Panc1 (cell line): ENCODE results near the gene ZNF354B. TPM values are rescaled to one million over a fixed set of nuclear protein-coding genes. Genes with fewer than 3 reads are reported as not detected.
A peak's percentile ranks its signal among the peaks of the same experiment; 100 is the strongest.

ENCODE experiments used
- ATAC-seq: fragments of 200-7000 bp; cut with Tn5 transposase; 2 replicates; pipeline ENCODE4 v1.9.1; 2020; ENCODE audit warnings: mild to moderate bottlenecking, moderate library complexity
- BruUV-seq: library from RNA; stranded (reverse); fragments of 400-500 nt; replicated peaks from 2 replicates; lab custom pipeline; 2021; lab: Mats Ljungman, UMichigan
- CTCF ChIA-PET: fragments of 300-600 bp; sonication (Branson Sonifier 250); formaldehyde crosslinking; loops from one replicate; lab custom pipeline; 2022; ENCODE audit warnings: antibody characterized with exemption; lab: Charles Lee
- POLR2A ChIA-PET: fragments of 300-600 bp; sonication (Branson Sonifier 250); formaldehyde crosslinking; loops from one replicate; lab custom pipeline; 2022; ENCODE audit warnings: antibody characterized with exemption; lab: Charles Lee
- DNase-seq: peaks from one replicate; pipeline ENCODE4 v3.0.0-alpha.2; 2010; ENCODE audit warnings: low read depth, low spot score
- H3K27ac ChIP-seq: 2 replicates; pipeline ENCODE4 v1.5.1; 2011; ENCODE audit warnings: mild to moderate bottlenecking, low read length, inconsistent platforms
- H3K27me3 ChIP-seq: fragments of 200-500 bp; sonication (Bioruptor generic); 2 replicates; pipeline ENCODE4 v1.6.0; 2014; ENCODE audit warnings: low read length, inconsistent platforms; ENCODE audit not compliant: control insufficient read depth, insufficient read depth
- H3K36me3 ChIP-seq: fragments of 200-500 bp; sonication (Bioruptor generic); 2 replicates; pipeline ENCODE4 v1.5.1; 2014; ENCODE audit warnings: inconsistent platforms, mild to moderate bottlenecking, low read length, moderate library complexity; ENCODE audit not compliant: control insufficient read depth, insufficient read depth
- H3K4me1 ChIP-seq: 2 replicates; pipeline ENCODE4 v1.5.1; 2011; ENCODE audit warnings: inconsistent platforms, mild to moderate bottlenecking, low read length, moderate library complexity; ENCODE audit not compliant: control insufficient read depth, insufficient read depth
- H3K4me3 ChIP-seq, 2 experiments: 2 replicates each; pipeline ENCODE4 v1.5.1; 2011 to 2012; ENCODE audit warnings: low read depth in 2 of 2, low read length in 2 of 2, mild to moderate bottlenecking in 2 of 2, inconsistent platforms in 1 of 2, moderate library complexity in 1 of 2
- H3K9me3 ChIP-seq: fragments of 200-500 bp; sonication (Bioruptor generic); 2 replicates; pipeline ENCODE4 v1.5.1; 2014; ENCODE audit warnings: low read depth, mild to moderate bottlenecking, inconsistent platforms, low read length, moderate library complexity; ENCODE audit not compliant: control insufficient read depth, insufficient read depth
- POLR2AphosphoS5 ChIP-seq: IDR thresholded peaks from 2 replicates; pipeline ENCODE4 v1.6.1; 2012; ENCODE audit warnings: mild to moderate bottlenecking, low read depth, low read length, moderate library complexity
- REST ChIP-seq, 2 experiments: IDR thresholded peaks; 2 replicates each; pipeline ENCODE4 v1.6.1; 2011 to 2012; ENCODE audit warnings: low read depth in 2 of 2, control low read depth in 1 of 2, low read length in 1 of 2, mild to moderate bottlenecking in 1 of 2, moderate library complexity in 1 of 2; ENCODE audit not compliant: insufficient read depth in 1 of 2
- SIN3A ChIP-seq: IDR thresholded peaks from 2 replicates; pipeline ENCODE4 v1.6.1; 2012; ENCODE audit warnings: low read depth, mild to moderate bottlenecking, low read length, moderate library complexity, borderline replicate concordance; ENCODE audit not compliant: insufficient read depth
- TCF7L2 ChIP-seq: IDR thresholded peaks from 2 replicates; pipeline ENCODE4 v1.6.1; 2011; ENCODE audit warnings: mild to moderate bottlenecking, low read depth, low read length, inconsistent platforms
- in situ Hi-C: cut with HindIII; loops from 2 replicates; pipeline ENCODE4 v1.10.0; 2016; ENCODE audit warnings: low sequenced_read_pairs, low pct_unique_long_range_greater_than_20kb
- intact Hi-C: fragments of 100-400 bp; cut with micrococcal nuclease; formaldehyde crosslinking; loops from one replicate; pipeline ENCODE4 v1.10.0; 2022; ENCODE audit not compliant: unreplicated experiment
- total RNA-seq: library from RNA; stranded (reverse); gene quantifications from one replicate; pipeline ENCODE4 v1.2.1, GENCODE V29; 2021; ENCODE audit not compliant: unreplicated experiment
- TF ChIP-seq, protein P1 (sequence below): fragments of 450-650 bp; IDR thresholded peaks from 2 replicates; pipeline ENCODE4 v1.5.1; 2017; ENCODE audit warnings: mild to moderate bottlenecking

The ZNF354B gene
- total RNA-seq, 1 experiment from 2014 or later, result 33.0 TPM

GRCh38 chr5:178895615-178896571 is 36.1 kb downstream of the ZNF354B start, which contains the start of gene ZFP2:
ZFP2 (plus strand) TSS chr5:178895913; CDS start chr5:178931314, 35,401 bp downstream.
- no peak for DNase-seq
- Histone ChIP-seq H3K4me3 (peak within 1 kb of the TSS; percentile 71 to 81), H3K36me3 (no peaks in the 10 kb centered on the region), H3K27me3 (no peaks in the 10 kb centered on the region), H3K9me3 (0 out of 2 replicates have a peak, but pooled peaks cover 1% of the 10 kb centered on the region), H3K4me1 (peaks cover 4% of the 10 kb centered on the region; the same call in 1 of the 2 replicates), H3K27ac (peak within 1 kb of the TSS; percentile 51)
- intact Hi-C loops, result no loop called here
- BruUV-seq, result no TSS peak
- in situ Hi-C loops, result no loop called here
- ChIA-PET POLR2A (no interaction called here), CTCF (interaction anchor here (0.7 kb wide), 1 partner anchor 864 kb away, joined by 5 read pairs; no protein-coding TSS in a partner anchor)
- TF ChIP-seq REST (IDR thresholded peaks at IDR 0.05; ENCODE audit: insufficient read depth in 1 of 2, low read depth in 2 of 2, low read length in 1 of 2), result no peak
- TF ChIP-seq POLR2AphosphoS5, result peak; percentile 69
- TF ChIP-seq SIN3A, result peak; percentile 10; the same call in 1 of the 2 replicates
- no peak for TF ChIP-seq TCF7L2
- peak; percentile 99 for ATAC-seq

- H3K27me3 ChIP-seq, result no peaks in the 10 kb centered on the region
- CTCF ChIA-PET, result interaction anchor here (0.7 kb wide), 1 partner anchor 124 kb away, joined by 5 read pairs; no protein-coding TSS in a partner anchor
- BruUV-seq, result no TSS peak
- in situ Hi-C loops, result no loop called here
- peaks cover 26% of the 10 kb centered on the region for H3K9me3 ChIP-seq
- ATAC-seq, result no peak
- intact Hi-C loops, result no loop called here
- H3K4me1 ChIP-seq, result peaks cover 4% of the 10 kb centered on the region; the same call in 1 of the 2 replicates
- DNase-seq, result no peak
- no peaks in the 10 kb centered on the region for H3K36me3 ChIP-seq
- no peak overlapping the region for H3K27ac ChIP-seq
- TF ChIP-seq POLR2AphosphoS5 (no peak), TCF7L2 (no peak), REST (IDR thresholded peaks at IDR 0.05; ENCODE audit: insufficient read depth in 1 of 2, low read depth in 2 of 2, low read length in 1 of 2) (no peak), SIN3A (no peak)
- TF ChIP-seq, protein P1, sequence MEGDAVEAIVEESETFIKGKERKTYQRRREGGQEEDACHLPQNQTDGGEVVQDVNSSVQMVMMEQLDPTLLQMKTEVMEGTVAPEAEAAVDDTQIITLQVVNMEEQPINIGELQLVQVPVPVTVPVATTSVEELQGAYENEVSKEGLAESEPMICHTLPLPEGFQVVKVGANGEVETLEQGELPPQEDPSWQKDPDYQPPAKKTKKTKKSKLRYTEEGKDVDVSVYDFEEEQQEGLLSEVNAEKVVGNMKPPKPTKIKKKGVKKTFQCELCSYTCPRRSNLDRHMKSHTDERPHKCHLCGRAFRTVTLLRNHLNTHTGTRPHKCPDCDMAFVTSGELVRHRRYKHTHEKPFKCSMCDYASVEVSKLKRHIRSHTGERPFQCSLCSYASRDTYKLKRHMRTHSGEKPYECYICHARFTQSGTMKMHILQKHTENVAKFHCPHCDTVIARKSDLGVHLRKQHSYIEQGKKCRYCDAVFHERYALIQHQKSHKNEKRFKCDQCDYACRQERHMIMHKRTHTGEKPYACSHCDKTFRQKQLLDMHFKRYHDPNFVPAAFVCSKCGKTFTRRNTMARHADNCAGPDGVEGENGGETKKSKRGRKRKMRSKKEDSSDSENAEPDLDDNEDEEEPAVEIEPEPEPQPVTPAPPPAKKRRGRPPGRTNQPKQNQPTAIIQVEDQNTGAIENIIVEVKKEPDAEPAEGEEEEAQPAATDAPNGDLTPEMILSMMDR, result peak; percentile 24; the same call in 1 of the 2 replicates
- no peak overlapping the region for H3K4me3 ChIP-seq
- POLR2A ChIA-PET, result no interaction called here
Observed at GRCh38 chr5:178899289-178899688, 39.5 kb downstream of the ZNF354B start.
